Activated naive CD8-positive, alpha-beta T cell treated with anti-CD3 and anti-CD28 coated beads, Interleukin-2, amount 10 ng/mL, durations not matched to agents 7 days and 5 days (primary cell): Measurements from ENCODE around the gene CCR5AS.
"Not testable (repeated sequence)": the region's sequence is repeated elsewhere in the genome, so short reads cannot be mapped to it uniquely, and the experiment has no call there.

ENCODE experiments used
- ATAC-seq: fragments of 150-1000 bp; cut with Tn5 transposase; one replicate; pipeline ENCODE4 v1.10.0; 2021; ENCODE audit warnings: low read depth, moderate library complexity
- POLR2A ChIA-PET: fragments of 350-600 bp; sonication (Branson Sonifier 250); formaldehyde crosslinking; loops from one replicate; lab custom pipeline; 2021; ENCODE audit warnings: antibody characterized with exemption; lab: Charles Lee
- DNase-seq: peaks from one replicate; pipeline ENCODE4 v3.0.0; 2021
- H3K27ac Mint-ChIP-seq: one replicate; pipeline ENCODE4 v1.8.0; 2022; ENCODE audit warnings: mild to moderate bottlenecking, mixed read lengths
- H3K27me3 Mint-ChIP-seq: one replicate; pipeline ENCODE4 v1.8.0; 2022; ENCODE audit warnings: mild to moderate bottlenecking, moderate library complexity, mixed read lengths
- H3K36me3 Mint-ChIP-seq: one replicate; pipeline ENCODE4 v1.8.0; 2021; ENCODE audit warnings: mild to moderate bottlenecking, mixed read lengths
- H3K4me1 Mint-ChIP-seq: one replicate; pipeline ENCODE4 v1.8.0; 2021; ENCODE audit warnings: mixed read lengths
- H3K4me3 Mint-ChIP-seq: one replicate; pipeline ENCODE4 v1.8.0; 2022; ENCODE audit warnings: mild to moderate bottlenecking, moderate library complexity, mixed read lengths
- H3K9me3 Mint-ChIP-seq: one replicate; pipeline ENCODE4 v1.8.0; 2021; ENCODE audit warnings: mixed read lengths

Gene CCR5AS

DNA sequence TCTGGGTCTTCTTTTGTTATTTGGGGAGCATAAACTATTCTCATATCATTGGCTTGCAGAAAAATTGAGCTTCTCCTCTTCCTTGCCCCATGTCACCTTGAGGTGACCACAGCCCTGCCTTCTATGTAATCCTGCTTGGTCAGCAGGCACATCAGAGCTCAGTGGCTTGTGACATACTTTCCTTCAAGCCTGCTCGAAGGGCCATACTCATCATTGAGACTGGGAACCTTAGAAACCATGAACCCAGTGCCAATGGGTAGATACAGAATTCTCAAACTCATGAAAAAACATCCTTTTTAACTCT, 56.7 kb downstream of the CCR5AS start:
- POLR2A ChIA-PET = interaction anchor here (0.8 to 3.6 kb wide), 3 partner anchors 21 to 143 kb away, joined by 3 to 29 read pairs (median 5); partner anchors contain the start of genes CCR1 and CCR5
- no peak for DNase-seq
- H3K36me3 Mint-ChIP-seq = peaks cover 38% of the 10 kb centered on the region
- peak overlapping the region; percentile 92 for H3K27ac Mint-ChIP-seq
- peak overlapping the region; percentile 74 for H3K4me3 Mint-ChIP-seq
- no peaks in the 10 kb centered on the region for H3K27me3 Mint-ChIP-seq
- no peak for ATAC-seq
- H3K9me3 Mint-ChIP-seq = peaks cover 9% of the 10 kb centered on the region
- H3K4me1 Mint-ChIP-seq = peaks cover 63% of the 10 kb centered on the region

GRCh38 chr3:46349484-46350261, 57.2 kb downstream of the CCR5AS start:
- H3K36me3 Mint-ChIP-seq = peaks cover 35% of the 10 kb centered on the region
- H3K27me3 Mint-ChIP-seq = no peaks in the 10 kb centered on the region
- peak overlapping the region; percentile 92 for H3K27ac Mint-ChIP-seq
- POLR2A ChIA-PET = interaction anchor here (0.7 to 3.6 kb wide), 6 partner anchors 9 to 136 kb away, joined by 3 to 29 read pairs (median 4); partner anchors contain the start of gene CCR5
- DNase-seq (no peak), ATAC-seq (peak; percentile 46)
- peaks cover 59% of the 10 kb centered on the region for H3K4me1 Mint-ChIP-seq
- peak overlapping the region; percentile 74 for H3K4me3 Mint-ChIP-seq
- H3K9me3 Mint-ChIP-seq = peaks cover 9% of the 10 kb centered on the region

- Mint-ChIP-seq H3K27ac (peak overlapping the region; percentile 92), H3K9me3 (peaks cover 11% of the 10 kb centered on the region), H3K4me1 (peaks cover 56% of the 10 kb centered on the region), H3K36me3 (peaks cover 36% of the 10 kb centered on the region), H3K27me3 (no peaks in the 10 kb centered on the region), H3K4me3 (peak overlapping the region; percentile 74)
- POLR2A ChIA-PET = interaction anchor here (0.7 to 3.6 kb wide), 8 partner anchors 9 to 136 kb away, joined by 3 to 29 read pairs (median 3); partner anchors contain the start of gene CCR5
- ATAC-seq (no peak), DNase-seq (no peak)
These were observed 57.9 kb downstream of the CCR5AS start for GRCh38 chr3:46348823-46349482.

- H3K36me3 Mint-ChIP-seq = peaks cover 42% of the 10 kb centered on the region
- no peak for DNase-seq
- H3K27me3 Mint-ChIP-seq = no peaks in the 10 kb centered on the region
- no peak overlapping the region for H3K4me3 Mint-ChIP-seq
- H3K9me3 Mint-ChIP-seq = peaks cover 20% of the 10 kb centered on the region
- POLR2A ChIA-PET = no interaction called here
- ATAC-seq = no peak
- no peak overlapping the region for H3K27ac Mint-ChIP-seq
- H3K4me1 Mint-ChIP-seq = peaks cover 18% of the 10 kb centered on the region
These were observed 62.4 kb downstream of the CCR5AS start for GRCh38 chr3:46344476-46344875.

DNA sequence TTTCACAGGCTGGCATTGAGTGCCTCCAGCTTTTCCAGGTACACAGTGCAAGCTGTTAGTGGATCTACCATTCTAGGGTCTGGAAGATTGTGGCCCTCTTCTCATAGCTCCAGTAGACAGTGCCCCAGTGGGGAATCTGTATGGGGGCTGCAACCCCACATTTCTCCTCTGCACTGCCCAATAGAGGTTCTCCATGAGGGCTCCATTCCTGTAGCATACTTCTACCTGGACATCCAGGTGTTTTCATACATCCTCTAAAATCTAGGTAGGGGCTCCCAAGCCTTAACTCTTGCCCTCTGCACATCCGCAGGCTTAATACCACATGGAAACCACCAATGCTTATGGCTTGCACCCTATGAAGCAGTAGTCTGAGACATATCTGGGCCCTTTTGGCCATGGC, 68.0 kb downstream of the CCR5AS start:
- no peak overlapping the region for H3K27ac Mint-ChIP-seq
- ATAC-seq (no peak), DNase-seq (no peak)
- POLR2A ChIA-PET = no interaction called here
- H3K9me3 Mint-ChIP-seq = peaks cover 30% of the 10 kb centered on the region
- H3K4me1 Mint-ChIP-seq = peaks cover 9% of the 10 kb centered on the region
- no peaks in the 10 kb centered on the region for H3K27me3 Mint-ChIP-seq
- H3K36me3 Mint-ChIP-seq = peaks cover 37% of the 10 kb centered on the region
- H3K4me3 Mint-ChIP-seq = no peak overlapping the region

DNA sequence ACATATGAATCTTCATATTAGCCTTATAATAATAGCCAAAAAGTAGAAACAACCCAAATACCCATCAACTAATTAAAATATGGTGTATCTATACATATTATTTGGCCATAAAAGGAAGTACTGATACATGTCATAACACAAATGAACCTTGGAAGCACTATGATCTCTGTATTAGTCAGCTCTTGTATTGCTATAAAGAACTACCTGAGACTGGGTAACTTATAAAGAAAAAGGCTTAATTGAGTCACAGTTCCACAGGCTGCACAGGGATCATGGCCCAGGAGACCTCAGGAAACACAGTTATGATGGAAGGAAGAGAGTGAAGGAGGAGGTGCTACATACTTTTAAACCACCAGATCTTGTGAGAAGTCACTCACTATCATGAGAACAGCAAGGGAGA, 69.0 kb downstream of the CCR5AS start:
- Mint-ChIP-seq H3K9me3 (peaks cover 30% of the 10 kb centered on the region), H3K36me3 (peaks cover 39% of the 10 kb centered on the region), H3K4me3 (no peak overlapping the region), H3K27me3 (no peaks in the 10 kb centered on the region), H3K27ac (peak overlapping the region; percentile 40), H3K4me1 (peaks cover 16% of the 10 kb centered on the region)
- DNase-seq = no peak
- POLR2A ChIA-PET = interaction anchor here (0.6 kb wide), 1 partner anchor 15 kb away, joined by 3 read pairs; no protein-coding TSS in a partner anchor
- no peak for ATAC-seq

DNA sequence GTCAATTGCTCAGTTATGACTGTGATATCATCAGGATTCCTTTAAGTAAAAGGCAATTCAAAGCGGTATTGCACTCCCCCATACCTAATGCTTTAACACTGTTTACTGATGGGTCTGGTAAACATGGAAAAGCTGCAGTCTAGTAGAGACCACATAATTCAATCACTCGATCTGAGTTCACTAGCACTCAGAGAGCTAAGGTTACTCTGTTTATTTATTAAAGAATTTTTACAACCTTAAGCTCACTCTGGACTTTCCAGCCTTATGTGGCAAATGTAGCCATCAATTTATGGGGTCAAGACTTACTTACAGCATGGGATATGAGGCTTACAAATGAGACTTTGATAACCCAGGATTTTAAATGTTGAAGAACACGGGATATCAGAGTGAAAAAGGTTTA, 71.3 kb downstream of the CCR5AS start:
- Mint-ChIP-seq H3K36me3 (peaks cover 55% of the 10 kb centered on the region), H3K4me1 (peaks cover 19% of the 10 kb centered on the region), H3K27ac (no peak overlapping the region), H3K9me3 (peaks cover 36% of the 10 kb centered on the region), H3K4me3 (no peak overlapping the region), H3K27me3 (peaks cover 4% of the 10 kb centered on the region)
- DNase-seq (no peak), ATAC-seq (no peak)
- POLR2A ChIA-PET = interaction anchor here (0.9 kb wide), 1 partner anchor 55 kb away, joined by 3 read pairs; no protein-coding TSS in a partner anchor

DNA sequence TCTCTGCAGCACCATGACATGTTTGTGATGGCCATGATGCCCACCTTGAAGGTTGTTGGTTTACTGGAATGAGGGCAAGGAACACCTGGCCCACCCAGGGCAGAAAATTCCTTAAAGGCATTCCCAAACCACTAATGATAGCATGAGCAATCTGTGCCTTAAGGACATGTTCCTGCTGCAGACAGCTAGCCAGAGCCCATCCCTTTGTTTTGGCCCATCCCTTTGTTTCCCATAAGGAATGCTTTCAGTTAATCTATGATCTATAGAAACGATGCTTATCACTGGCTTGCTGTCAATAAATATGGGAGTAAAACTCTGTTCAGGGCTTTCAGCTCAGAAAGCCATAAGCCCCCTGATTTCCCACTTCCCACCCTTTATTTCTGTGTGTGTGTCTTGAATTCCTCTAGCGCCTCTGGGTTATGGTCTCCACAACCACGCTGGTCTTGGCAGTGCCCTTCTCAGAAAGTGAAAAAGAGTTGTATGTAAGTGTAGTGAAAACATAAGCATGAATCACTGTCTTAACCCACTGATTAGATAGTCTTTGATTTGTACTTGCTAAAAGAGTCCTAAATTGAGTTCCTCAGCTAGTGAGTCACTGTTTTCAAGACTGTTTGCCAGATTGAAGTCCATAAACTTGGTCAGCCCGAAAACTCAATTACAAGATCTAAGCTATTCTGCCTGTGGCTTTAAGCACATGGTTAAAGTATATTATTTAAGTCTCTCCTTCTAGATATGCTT, 72.0 kb downstream of the CCR5AS start:
- Mint-ChIP-seq H3K36me3 (peaks cover 51% of the 10 kb centered on the region), H3K4me3 (no peak overlapping the region), H3K9me3 (peaks cover 33% of the 10 kb centered on the region), H3K27ac (no peak overlapping the region), H3K4me1 (peaks cover 19% of the 10 kb centered on the region), H3K27me3 (peaks cover 4% of the 10 kb centered on the region)
- POLR2A ChIA-PET = interaction anchor here (0.9 kb wide), 1 partner anchor 54 kb away, joined by 3 read pairs; no protein-coding TSS in a partner anchor
- ATAC-seq (no peak), DNase-seq (no peak)

DNA sequence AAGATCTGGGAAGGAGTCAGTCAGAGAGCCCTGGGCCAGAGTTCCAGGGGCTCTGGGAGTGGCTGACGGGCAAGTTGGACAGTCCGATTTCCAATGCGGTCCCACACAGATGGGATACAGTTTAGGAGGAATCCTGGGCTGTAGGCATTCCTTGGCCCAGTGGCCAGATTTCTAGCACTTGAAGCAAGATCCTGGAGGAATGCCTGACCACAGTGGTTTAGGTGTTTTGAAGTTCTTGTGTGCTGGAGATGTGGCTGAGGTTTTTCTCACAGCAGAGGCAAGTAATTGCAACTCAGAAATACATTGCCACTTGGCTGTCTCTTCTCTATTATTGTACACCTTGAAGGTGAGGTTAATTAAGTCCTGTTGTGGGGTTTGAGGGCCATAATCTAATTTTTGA, 76.2 kb downstream of the CCR5AS start:
- H3K4me3 Mint-ChIP-seq, POLR2A ChIA-PET, H3K27ac Mint-ChIP-seq, H3K27me3 Mint-ChIP-seq, DNase-seq, ATAC-seq: not testable (repeated sequence)
- peaks cover 22% of the 10 kb centered on the region for H3K36me3 Mint-ChIP-seq
- peaks cover 16% of the 10 kb centered on the region for H3K4me1 Mint-ChIP-seq
- H3K9me3 Mint-ChIP-seq = peaks cover 11% of the 10 kb centered on the region

GRCh38 chr3:46325645-46326300, 81.1 kb downstream of the CCR5AS start:
- Mint-ChIP-seq H3K27ac (peak overlapping the region; percentile 19), H3K9me3 (peaks cover 7% of the 10 kb centered on the region), H3K4me1 (peaks cover 3% of the 10 kb centered on the region), H3K36me3 (peaks cover 10% of the 10 kb centered on the region), H3K4me3 (no peak overlapping the region), H3K27me3 (peaks cover 8% of the 10 kb centered on the region)
- DNase-seq = no peak
- POLR2A ChIA-PET = interaction anchor here (0.6 kb wide), 1 partner anchor 231 kb away, joined by 5 read pairs; no protein-coding TSS in a partner anchor
- no peak for ATAC-seq

- ATAC-seq (no peak), DNase-seq (no peak)
- Mint-ChIP-seq H3K36me3 (peaks cover 13% of the 10 kb centered on the region), H3K27me3 (peaks cover 9% of the 10 kb centered on the region), H3K4me3 (no peak overlapping the region), H3K9me3 (peaks cover 8% of the 10 kb centered on the region), H3K4me1 (peaks cover 3% of the 10 kb centered on the region), H3K27ac (no peak overlapping the region)
- POLR2A ChIA-PET = interaction anchor here (0.6 kb wide), 1 partner anchor 1080 kb away, joined by 4 read pairs; no protein-coding TSS in a partner anchor
These were observed 82.8 kb downstream of the CCR5AS start for GRCh38 chr3:46324036-46324435.

DNA sequence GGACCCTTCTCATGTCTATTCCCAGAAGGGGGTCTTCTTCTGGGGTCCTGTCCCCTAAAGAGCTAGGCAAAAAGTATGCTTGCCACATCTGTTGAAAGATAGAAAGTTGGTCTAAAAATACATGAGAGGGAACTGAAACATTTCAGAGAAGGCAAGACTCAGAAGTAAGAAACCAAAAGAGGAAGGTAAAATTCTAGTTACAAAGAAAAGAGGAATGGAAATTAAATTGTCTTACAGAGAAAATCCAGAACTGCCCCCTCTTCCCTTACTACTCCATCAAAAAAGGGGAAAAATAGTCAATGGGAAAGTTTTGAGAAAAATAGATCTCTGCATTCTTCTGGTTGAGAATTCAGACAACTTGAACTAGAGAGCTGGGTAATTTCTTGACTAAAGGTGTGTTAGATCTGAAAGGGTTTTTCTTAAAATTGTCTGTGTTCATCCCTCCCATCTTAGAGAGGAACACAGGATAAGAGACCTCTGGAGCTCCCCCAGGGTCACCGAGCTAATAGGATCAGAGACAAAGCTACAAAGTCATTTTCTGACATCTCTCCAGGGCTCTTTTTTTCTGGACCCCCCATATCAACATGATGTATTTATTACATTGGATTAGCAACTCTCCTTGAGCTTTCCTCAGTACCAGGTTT, 85.3 kb downstream of the CCR5AS start:
- Mint-ChIP-seq H3K27me3 (peaks cover 9% of the 10 kb centered on the region), H3K9me3 (peaks cover 23% of the 10 kb centered on the region), H3K27ac (no peak overlapping the region), H3K36me3 (peaks cover 24% of the 10 kb centered on the region), H3K4me3 (no peak overlapping the region), H3K4me1 (peaks cover 5% of the 10 kb centered on the region)
- DNase-seq (no peak), ATAC-seq (no peak)
- POLR2A ChIA-PET = no interaction called here
